Sigmoid colon (tissue), 7 donors: ENCODE data around the gene HS6ST2. TPM values are rescaled to one million over a fixed set of nuclear protein-coding genes. Genes with fewer than 3 reads are reported as not detected.

Source experiments
- DNase-seq: peaks from one replicate; pipeline ENCODE4 v3.0.0-alpha.2; 2019
- H3K27ac ChIP-seq, 4 donors: fragments of 200-600 bp; sonication (generic); one replicate each; pipeline ENCODE4 v1.5.1; 2016 to 2019; ENCODE audit warnings: mild to moderate bottlenecking in 1 of 4
- H3K27me3 ChIP-seq, 3 donors: fragments of 200-600 bp; sonication (generic); one replicate each; pipeline ENCODE4 v1.5.1; 2019; ENCODE audit warnings: mild to moderate bottlenecking in 1 of 3
- H3K36me3 ChIP-seq, 4 donors: fragments of 200-600 bp; sonication (generic); one replicate each; pipeline ENCODE4 v1.5.1; 2016 to 2019
- H3K4me1 ChIP-seq, 4 donors: fragments of 200-600 bp; sonication (generic); one replicate each; pipeline ENCODE4 v1.5.1; 2017 to 2019
- H3K4me3 ChIP-seq, 4 donors: fragments of 200-600 bp; sonication (generic); one replicate each; pipeline ENCODE4 v1.5.1; 2017 to 2019; ENCODE audit warnings: mild to moderate bottlenecking in 2 of 4, moderate library complexity in 1 of 4
- H3K9me3 ChIP-seq, 4 donors: fragments of 200-600 bp in 3 of 4; sonication (generic) in 3 of 4; one replicate each; pipeline versions ENCODE4 v1.5.1 to v1.6.1; 2013 to 2019
- CTCF ChIP-seq, 4 experiments: fragments of 450-650 bp in 3 of 4; fragments of 200-600 bp in 1 of 4; IDR thresholded peaks; one replicate each; pipeline ENCODE4 v1.5.1; 2016 to 2019; ENCODE audit warnings: antibody characterized with exemption in 4 of 4, mild to moderate bottlenecking in 3 of 4, moderate library complexity in 2 of 4
- EP300 ChIP-seq, 4 donors: sonication (generic); formaldehyde crosslinking; IDR thresholded peaks; one replicate each; pipeline ENCODE4 v1.6.1; 2017; ENCODE audit warnings: antibody characterized with exemption in 4 of 4
- POLR2A ChIP-seq, 2 donors: fragments of 450-650 bp; IDR thresholded peaks; one replicate each; pipeline ENCODE4 v1.6.1; 2016; ENCODE audit warnings: antibody characterized with exemption in 2 of 2, mild to moderate bottlenecking in 2 of 2, moderate library complexity in 2 of 2
- POLR2AphosphoS5 ChIP-seq, 4 donors: sonication (generic); formaldehyde crosslinking; IDR thresholded peaks; one replicate each; pipeline ENCODE4 v1.6.1; 2017; ENCODE audit warnings: antibody characterized with exemption in 4 of 4
- WGBS, 2 donors: extraction: QIAGEN DNeasy Blood & Tissue Kit; methylation state at CpG; one replicate each; pipeline ENCODE4 v1.1.7; 2013; 5-methylcytosine and 5-hydroxymethylcytosine counted together
- intact Hi-C: fragments of 100-400 bp; cut with DNase I; formaldehyde crosslinking; loops from one replicate; pipeline ENCODE4 v1.15.1; 2023
- polyA plus RNA-seq, 3 donors: library from polyadenylated mRNA; stranded (reverse); fragments of 200-250 nt; gene quantifications; one replicate each; pipeline ENCODE4 v1.2.3, GENCODE V29; 2013
- total RNA-seq, 4 donors: library from RNA; depleted of rRNA; stranded (reverse); fragments of >200 nt; gene quantifications; one replicate each; pipeline ENCODE4 v1.1.0, GENCODE V29; 2016
- donor health status: healthy with polysubstance abuse.
- donor health status: Bipolar disorder and iron deficiency.
- donor health status: healthy.

Gene HS6ST2
- total and polyA plus RNA-seq, 7 donors = under 0.01 to 0.82 (median 0.27) TPM; not detected in 1

- WGBS, 2 donors = 44 to 54% methylated on average over 3 of the region's 3 CpGs
- no peak overlapping the region for H3K27ac ChIP-seq
- DNase-seq = no peak
- no peak for TF ChIP-seq EP300 (IDR thresholded peaks at IDR 0.05)
- TF ChIP-seq POLR2AphosphoS5 (IDR thresholded peaks at IDR 0.05) = no peak
- TF ChIP-seq POLR2A (IDR thresholded peaks at IDR 0.05) = no peak
- TF ChIP-seq CTCF (IDR thresholded peaks at IDR 0.05) = no peak
- intact Hi-C loops = no loop called here
- H3K4me3 ChIP-seq = no peak overlapping the region
- H3K36me3 ChIP-seq = no peaks in the 10 kb centered on the region
- H3K4me1 ChIP-seq = no peaks in the 10 kb centered on the region
- no peaks in the 10 kb centered on the region for H3K27me3 ChIP-seq
- H3K9me3 ChIP-seq = no peaks in the 10 kb centered on the region
These were observed 201.3 kb downstream of the HS6ST2 start for GRCh38 chrX:132757066-132757623.

- Histone ChIP-seq H3K27ac (no peak overlapping the region), H3K4me3 (no peak overlapping the region), H3K4me1 (no peaks in the 10 kb centered on the region), H3K36me3 (no peaks in the 10 kb centered on the region), H3K27me3 (no peaks in the 10 kb centered on the region), H3K9me3 (no peaks in the 10 kb centered on the region)
- no peak for TF ChIP-seq POLR2AphosphoS5 (IDR thresholded peaks at IDR 0.05)
- no peak for TF ChIP-seq EP300 (IDR thresholded peaks at IDR 0.05)
- TF ChIP-seq POLR2A (IDR thresholded peaks at IDR 0.05) = no peak
- no peak for TF ChIP-seq CTCF (IDR thresholded peaks at IDR 0.05)
- intact Hi-C loops = no loop called here
- DNase-seq = no peak
- WGBS, 2 donors = 90% methylated on average over 4 of the region's 4 CpGs
These were observed 202.0 kb downstream of the HS6ST2 start for GRCh38 chrX:132756439-132756838.

- intact Hi-C loops = no loop called here
- 59 to 77% methylated on average over 3 of the region's 3 CpGs for WGBS, 2 donors
- DNase-seq = no peak
- TF ChIP-seq POLR2AphosphoS5 (IDR thresholded peaks at IDR 0.05) (no peak), CTCF (IDR thresholded peaks at IDR 0.05) (no peak), POLR2A (IDR thresholded peaks at IDR 0.05) (no peak), EP300 (IDR thresholded peaks at IDR 0.05) (no peak)
- Histone ChIP-seq H3K27ac (no peak overlapping the region), H3K4me1 (no peaks in the 10 kb centered on the region), H3K36me3 (no peaks in the 10 kb centered on the region), H3K4me3 (no peak overlapping the region), H3K27me3 (no peaks in the 10 kb centered on the region), H3K9me3 (no peaks in the 10 kb centered on the region)
These were observed 207.3 kb downstream of the HS6ST2 start for GRCh38 chrX:132751063-132751690.

- no peak overlapping the region for H3K4me3 ChIP-seq
- H3K4me1 ChIP-seq = no peaks in the 10 kb centered on the region
- DNase-seq = no peak
- H3K27ac ChIP-seq = no peak overlapping the region
- WGBS, 2 donors = 58 to 81% methylated on average over 6 of the region's 6 CpGs
- H3K27me3 ChIP-seq = no peaks in the 10 kb centered on the region
- H3K9me3 ChIP-seq = no peaks in the 10 kb centered on the region
- H3K36me3 ChIP-seq = no peaks in the 10 kb centered on the region
- intact Hi-C loops = no loop called here
- no peak for TF ChIP-seq CTCF (IDR thresholded peaks at IDR 0.05)
- TF ChIP-seq EP300 (IDR thresholded peaks at IDR 0.05) = no peak
- no peak for TF ChIP-seq POLR2AphosphoS5 (IDR thresholded peaks at IDR 0.05)
- no peak for TF ChIP-seq POLR2A (IDR thresholded peaks at IDR 0.05)
These were observed 207.9 kb downstream of the HS6ST2 start for GRCh38 chrX:132750331-132751062.
